ENCODE results near the gene BCL3. TPM values are rescaled to one million over a fixed set of nuclear protein-coding genes. Genes with fewer than 3 reads are reported as not detected.

Gene BCL3
- total RNA-seq, 1 donor from 2014 or later = 11.8 TPM

GRCh38 chr19:44789943-44790483 is 41.5 kb downstream of the BCL3 start:
- no peaks in the 10 kb centered on the region for H3K27me3 Mint-ChIP-seq (ENCODE audit: low read depth)
- H3K36me3 Mint-ChIP-seq (ENCODE audit: low read depth) = no peaks in the 10 kb centered on the region
- no peak overlapping the region for H3K4me3 Mint-ChIP-seq (ENCODE audit: unreplicated experiment)
- no peaks in the 10 kb centered on the region for H3K4me1 Mint-ChIP-seq (ENCODE audit: low read depth)
- DNase-seq (ENCODE audit: low spot score) = no peak
- no peak overlapping the region for H3K27ac Mint-ChIP-seq (ENCODE audit: unreplicated experiment)
- no peak for TF ChIP-seq CTCF (IDR thresholded peaks at IDR 0.05)
- H3K9me3 Mint-ChIP-seq (ENCODE audit: low read depth) = no peaks in the 10 kb centered on the region

- Mint-ChIP-seq H3K36me3 (ENCODE audit: low read depth) (no peaks in the 10 kb centered on the region), H3K27ac (ENCODE audit: unreplicated experiment) (no peak overlapping the region), H3K4me1 (ENCODE audit: low read depth) (peaks cover 7% of the 10 kb centered on the region), H3K4me3 (ENCODE audit: unreplicated experiment) (no peak overlapping the region), H3K9me3 (ENCODE audit: low read depth) (no peaks in the 10 kb centered on the region), H3K27me3 (ENCODE audit: low read depth) (peaks cover 2% of the 10 kb centered on the region)
- no peak for DNase-seq (ENCODE audit: low spot score)
- TF ChIP-seq CTCF (IDR thresholded peaks at IDR 0.05) = no peak
Observed at GRCh38 chr19:44792281-44792680, 43.8 kb downstream of the BCL3 start.

- DNase-seq (ENCODE audit: low spot score) = no peak
- no peak overlapping the region for H3K4me3 Mint-ChIP-seq (ENCODE audit: unreplicated experiment)
- peaks cover 7% of the 10 kb centered on the region for H3K4me1 Mint-ChIP-seq (ENCODE audit: low read depth)
- TF ChIP-seq CTCF (IDR thresholded peaks at IDR 0.05) = no peak
- no peak overlapping the region for H3K27ac Mint-ChIP-seq (ENCODE audit: unreplicated experiment)
- peaks cover 2% of the 10 kb centered on the region for H3K27me3 Mint-ChIP-seq (ENCODE audit: low read depth)
- no peaks in the 10 kb centered on the region for H3K9me3 Mint-ChIP-seq (ENCODE audit: low read depth)
- H3K36me3 Mint-ChIP-seq (ENCODE audit: low read depth) = no peaks in the 10 kb centered on the region
Observed at GRCh38 chr19:44794610-44795009, 46.1 kb downstream of the BCL3 start.

GRCh38 chr19:44795398-44795987 is 47.0 kb downstream of the BCL3 start:
- no peak for TF ChIP-seq CTCF (IDR thresholded peaks at IDR 0.05)
- H3K4me1 Mint-ChIP-seq (ENCODE audit: low read depth) = peaks cover 7% of the 10 kb centered on the region
- no peak overlapping the region for H3K27ac Mint-ChIP-seq (ENCODE audit: unreplicated experiment)
- no peaks in the 10 kb centered on the region for H3K36me3 Mint-ChIP-seq (ENCODE audit: low read depth)
- DNase-seq (ENCODE audit: low spot score) = no peak
- no peaks in the 10 kb centered on the region for H3K9me3 Mint-ChIP-seq (ENCODE audit: low read depth)
- peaks cover 2% of the 10 kb centered on the region for H3K27me3 Mint-ChIP-seq (ENCODE audit: low read depth)
- no peak overlapping the region for H3K4me3 Mint-ChIP-seq (ENCODE audit: unreplicated experiment)

GRCh38 chr19:44796701-44797115 is 48.2 kb downstream of the BCL3 start:
- H3K4me1 Mint-ChIP-seq (ENCODE audit: low read depth) = peaks cover 7% of the 10 kb centered on the region
- peaks cover 2% of the 10 kb centered on the region for H3K27me3 Mint-ChIP-seq (ENCODE audit: low read depth)
- H3K36me3 Mint-ChIP-seq (ENCODE audit: low read depth) = no peaks in the 10 kb centered on the region
- no peak overlapping the region for H3K27ac Mint-ChIP-seq (ENCODE audit: unreplicated experiment)
- no peaks in the 10 kb centered on the region for H3K9me3 Mint-ChIP-seq (ENCODE audit: low read depth)
- DNase-seq (ENCODE audit: low spot score) = no peak
- no peak overlapping the region for H3K4me3 Mint-ChIP-seq (ENCODE audit: unreplicated experiment)
- TF ChIP-seq CTCF (IDR thresholded peaks at IDR 0.05) = no peak
